ENCODE results near the gene NADK2.
A peak's percentile ranks its signal among the peaks of the same experiment; 100 is the strongest.

The NADK2 gene

DNA sequence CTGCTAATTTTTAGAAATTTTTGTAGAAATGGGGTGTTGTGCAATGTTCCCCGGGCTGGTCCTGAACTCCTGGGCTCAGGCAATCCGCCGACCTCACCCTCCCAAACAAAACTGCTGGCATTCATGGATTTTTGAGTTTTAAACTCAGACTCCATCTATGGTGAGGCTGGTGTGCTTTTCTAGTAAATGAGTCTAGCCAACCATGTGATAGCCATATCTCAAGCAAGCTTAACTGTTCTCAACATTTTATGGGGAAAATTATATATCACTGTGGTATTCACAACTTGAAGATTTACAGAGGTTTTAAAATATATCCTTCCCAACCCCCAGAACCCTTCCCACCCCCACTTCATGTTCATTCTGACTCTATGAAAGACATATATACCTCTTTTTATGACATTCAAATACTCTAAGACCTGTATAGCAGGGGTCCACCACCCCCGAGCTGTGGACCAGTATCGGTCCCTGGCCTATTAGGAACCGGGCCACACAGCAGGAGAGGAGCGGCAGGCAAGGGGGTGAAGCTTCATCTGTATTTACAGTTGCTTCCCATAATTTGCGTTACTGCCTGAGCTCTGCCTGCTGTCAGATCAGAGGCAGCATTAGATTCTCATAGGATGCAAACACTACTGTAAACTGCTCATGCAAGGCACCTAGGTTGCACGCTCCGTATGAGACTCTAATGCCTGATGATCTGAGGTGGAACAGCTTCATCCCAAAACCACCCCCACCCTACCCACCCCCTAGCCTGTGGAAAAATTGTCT, 4.5 kb upstream of the NADK2 start:
- no peak for DNase-seq

GRCh38 chr5:36244076-36244475, 2.4 kb upstream of the NADK2 start:
- no peak for DNase-seq

GRCh38 chr5:36243653-36244052, 1.9 kb upstream of the NADK2 start:
- no peak for DNase-seq

DNA sequence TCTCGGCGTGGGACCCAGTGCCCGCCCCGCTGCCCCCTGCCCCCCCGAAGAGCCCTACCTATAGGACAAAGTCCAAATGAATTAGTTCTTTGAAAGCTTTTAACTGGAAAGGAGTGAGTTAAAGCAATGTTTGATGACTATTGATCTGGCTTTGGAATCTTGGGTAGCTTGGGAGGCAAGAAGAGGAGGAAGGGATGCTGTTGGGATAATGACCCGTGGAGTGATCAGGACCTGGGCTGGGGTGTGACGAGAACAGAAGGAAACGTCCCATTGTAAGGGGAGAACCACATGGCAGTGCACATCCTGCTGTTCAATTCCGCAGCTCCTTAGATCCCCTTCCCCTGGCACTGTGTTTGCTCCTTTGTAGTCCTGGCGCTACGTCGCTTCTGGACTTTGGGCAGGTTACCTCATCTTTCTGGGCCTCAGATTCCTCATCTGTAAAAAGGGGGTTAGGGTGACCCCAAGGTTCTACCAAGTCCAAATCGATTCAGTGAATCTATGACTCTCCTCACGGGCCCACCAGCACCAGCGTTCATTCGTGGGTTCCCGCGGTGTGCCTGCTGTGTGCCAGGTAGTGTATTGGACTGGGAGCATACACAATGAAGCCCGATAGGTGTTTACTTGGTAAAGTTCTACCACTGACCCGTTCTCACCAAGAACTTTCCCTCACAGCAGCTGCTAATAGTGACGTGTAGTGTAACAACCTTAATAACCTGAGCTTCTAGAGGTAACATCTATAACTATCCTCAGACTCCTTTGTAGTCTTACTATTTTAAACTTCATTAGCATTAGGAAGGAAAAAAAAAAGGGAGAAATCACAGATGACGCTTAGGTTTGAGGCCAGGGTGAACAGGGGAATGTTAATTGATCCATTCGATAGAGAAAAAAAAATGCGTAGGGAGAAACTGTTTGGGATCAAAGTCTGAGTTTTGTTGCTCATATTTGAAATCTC, 1.1 kb upstream of the NADK2 start:
- DNase-seq: no peak

DNA sequence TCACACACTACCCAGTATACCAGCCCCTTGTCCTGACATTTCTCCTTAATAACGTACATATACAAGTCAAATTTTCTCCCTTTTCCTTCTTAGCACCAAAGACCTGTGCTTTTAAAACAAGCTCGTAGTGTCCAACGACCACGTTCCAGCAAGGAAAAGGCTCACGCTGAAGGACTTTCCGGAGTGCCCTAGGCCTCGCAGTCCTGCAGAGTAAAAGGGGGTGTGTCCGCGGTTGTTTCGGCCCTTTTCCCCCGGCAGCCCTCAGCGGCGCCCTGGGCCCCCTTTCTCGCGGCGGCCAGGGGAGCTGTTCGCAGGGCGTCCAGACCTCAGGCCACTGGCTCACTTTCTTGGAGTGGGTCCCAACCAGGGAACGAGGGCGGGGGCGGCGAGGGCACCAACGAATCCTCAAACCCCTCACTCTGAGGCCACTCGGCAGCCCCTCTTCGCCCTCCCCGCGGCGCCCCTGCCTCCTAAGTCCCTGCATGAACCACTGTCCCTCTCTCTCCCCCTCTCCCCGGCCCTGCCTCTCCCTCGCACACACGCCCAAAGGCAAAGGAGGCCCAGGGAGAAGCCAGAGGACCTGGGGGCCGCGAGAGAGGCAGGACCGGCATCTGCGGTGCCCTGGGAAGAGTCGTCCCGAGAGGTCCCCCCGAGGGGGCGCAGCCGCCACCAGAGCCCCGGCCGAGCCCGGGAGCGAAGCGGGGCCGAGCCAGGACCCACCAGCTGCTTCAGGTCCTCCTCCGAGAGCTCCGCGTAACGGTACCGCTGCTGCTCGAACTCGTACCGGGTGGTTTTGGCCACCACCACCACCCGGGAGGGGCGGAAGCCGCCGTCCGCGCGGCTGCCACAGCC, 720 bp downstream of the NADK2 start:
- DNase-seq: peak; percentile 83

- no peak for DNase-seq
Measured at GRCh38 chr5:36239370-36240293, 2.1 kb downstream of the NADK2 start.

DNA sequence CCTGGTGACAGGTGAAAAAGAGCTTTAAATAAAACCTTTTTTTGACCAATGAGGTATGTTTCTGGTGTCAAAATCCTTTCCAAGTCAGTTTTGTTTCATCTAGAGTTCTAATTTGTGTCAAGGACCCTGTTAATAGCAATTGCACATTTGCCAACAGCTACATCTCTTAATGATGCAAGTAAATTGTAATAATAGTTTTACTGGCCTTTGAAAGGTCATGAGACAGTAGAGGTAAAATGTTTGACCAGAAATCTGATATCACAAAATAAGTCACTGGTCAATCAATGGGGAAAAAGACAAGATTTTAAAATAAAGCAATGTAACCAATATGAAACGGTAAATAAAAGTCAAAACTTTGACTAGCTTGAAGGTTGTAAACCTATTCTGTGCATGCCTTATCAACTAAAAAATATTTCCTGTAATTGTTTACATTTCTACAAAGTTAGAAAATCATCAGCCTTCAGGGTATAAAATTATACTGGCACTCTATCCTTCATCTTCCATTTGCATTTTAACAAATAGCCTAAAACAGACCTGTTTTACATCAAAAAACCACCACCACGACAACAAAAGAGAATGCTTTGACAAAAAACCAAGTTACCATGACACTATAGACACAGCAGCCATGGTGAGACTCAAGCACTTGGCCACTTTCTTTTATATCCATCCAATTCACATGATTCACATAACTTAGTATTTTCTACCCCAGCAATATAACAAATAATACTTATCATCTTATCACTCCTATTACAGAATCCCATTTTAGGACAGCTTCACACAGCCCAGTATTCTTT, 3.0 kb downstream of the NADK2 start:
- DNase-seq: no peak

DNA sequence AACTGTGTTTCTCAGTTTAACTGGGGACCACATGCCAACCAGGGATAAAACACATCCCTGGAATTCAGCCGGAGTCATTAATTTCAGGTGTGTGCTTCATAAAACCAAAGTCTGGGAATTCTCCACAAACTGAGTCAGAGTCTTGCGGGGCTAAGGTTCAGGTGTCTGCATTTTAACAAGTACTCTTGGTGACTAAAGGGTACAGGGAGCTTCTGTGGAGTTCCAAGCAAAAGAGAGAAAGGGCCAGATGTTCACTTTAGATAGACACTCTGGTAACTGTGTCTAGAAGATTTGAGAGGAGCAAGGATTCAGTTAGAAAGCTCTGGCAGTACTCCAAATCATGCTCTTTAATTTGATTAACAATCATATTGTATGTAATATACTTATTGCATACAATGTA, 4.0 kb downstream of the NADK2 start:
- DNase-seq: peak; percentile 87

DNA sequence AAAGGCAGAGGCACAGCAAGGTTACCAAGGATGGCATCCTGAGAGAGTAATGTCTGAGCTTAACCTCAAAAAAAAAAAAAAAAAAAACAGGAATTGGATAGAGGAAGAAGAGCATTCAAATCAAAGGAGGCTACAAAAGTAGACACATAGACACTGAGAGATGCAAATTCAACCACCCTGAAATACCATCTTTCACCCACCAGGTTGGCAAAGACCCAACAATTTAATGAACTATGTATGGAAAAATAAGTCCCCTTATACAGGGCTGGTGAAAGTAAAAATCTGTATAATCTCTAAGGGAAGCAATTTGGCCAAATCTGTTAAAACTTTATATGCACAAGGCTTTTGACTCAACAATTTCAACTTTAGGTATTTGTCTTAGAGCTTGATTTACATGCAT, 4.9 kb downstream of the NADK2 start:
- peak; percentile 29 for DNase-seq

GRCh38 chr5:36232533-36232932, 9.2 kb downstream of the NADK2 start:
- no peak for DNase-seq

- DNase-seq: peak; percentile 54
Measured at GRCh38 chr5:36230151-36230790, 11.5 kb downstream of the NADK2 start.

- no peak for DNase-seq
Measured at GRCh38 chr5:36228505-36228904, 13.2 kb downstream of the NADK2 start.

GRCh38 chr5:36227046-36227445, 14.7 kb downstream of the NADK2 start:
- no peak for DNase-seq

GRCh38 chr5:36222620-36223019, 19.1 kb downstream of the NADK2 start:
- DNase-seq: no peak

DNA sequence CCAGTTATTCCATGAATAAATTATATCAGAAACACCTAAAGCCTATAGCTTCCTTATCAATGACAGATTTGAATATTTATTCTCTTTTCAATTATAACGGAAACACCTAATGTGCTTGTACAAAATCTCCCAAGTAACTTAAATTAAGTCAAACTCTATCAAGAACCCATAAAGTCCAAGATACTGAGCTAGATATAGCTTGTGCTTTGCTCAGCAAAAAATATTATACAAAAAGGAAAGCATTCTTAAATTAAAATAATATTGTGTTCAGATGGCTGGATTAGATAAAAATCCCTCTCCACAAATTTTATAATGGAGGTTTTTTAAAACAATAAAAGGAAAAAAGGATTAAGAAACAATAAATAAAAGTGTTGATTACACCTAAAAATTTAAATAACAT, 23.7 kb downstream of the NADK2 start:
- DNase-seq: no peak

DNA sequence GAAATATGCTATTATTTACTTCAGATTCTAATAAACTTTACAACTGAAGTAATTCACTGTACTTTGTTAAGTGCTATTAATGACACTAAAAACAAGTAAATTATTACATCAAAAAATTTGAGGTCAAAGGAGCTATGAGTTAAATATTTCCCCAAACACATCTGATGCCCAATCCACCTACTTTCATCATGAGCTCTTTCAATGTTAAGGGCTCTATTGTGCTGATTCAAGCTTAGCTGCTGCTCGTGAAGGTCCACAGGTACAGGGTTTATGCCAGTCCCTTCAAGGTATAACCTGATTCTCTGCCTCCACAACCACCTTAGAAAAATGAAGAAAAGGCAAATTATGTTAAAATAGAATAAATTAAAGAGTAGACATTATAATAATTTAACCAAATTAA, 24.2 kb downstream of the NADK2 start:
- DNase-seq: no peak

DNA sequence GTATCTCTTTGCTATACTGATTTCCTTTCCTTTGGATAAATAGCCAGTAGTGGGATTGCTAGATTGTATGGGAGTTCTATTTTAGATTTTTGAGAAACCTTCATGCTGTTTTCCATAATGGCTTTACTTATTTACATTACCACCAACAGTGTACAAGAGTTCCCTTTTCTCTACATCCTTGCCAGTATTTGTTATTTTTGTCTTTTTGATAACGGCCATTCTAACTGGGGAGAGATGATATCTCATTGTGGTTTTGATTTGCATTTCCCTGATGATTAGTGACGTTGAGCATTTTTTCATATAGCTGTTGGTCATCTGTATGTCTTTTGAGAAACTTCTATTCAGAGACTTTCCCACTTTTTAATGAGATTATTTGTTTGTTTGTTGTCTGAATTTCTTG, 25.8 kb downstream of the NADK2 start:
- DNase-seq: peak; percentile 41

- no peak for DNase-seq
Measured at GRCh38 chr5:36214436-36214835, 27.3 kb downstream of the NADK2 start.

DNA sequence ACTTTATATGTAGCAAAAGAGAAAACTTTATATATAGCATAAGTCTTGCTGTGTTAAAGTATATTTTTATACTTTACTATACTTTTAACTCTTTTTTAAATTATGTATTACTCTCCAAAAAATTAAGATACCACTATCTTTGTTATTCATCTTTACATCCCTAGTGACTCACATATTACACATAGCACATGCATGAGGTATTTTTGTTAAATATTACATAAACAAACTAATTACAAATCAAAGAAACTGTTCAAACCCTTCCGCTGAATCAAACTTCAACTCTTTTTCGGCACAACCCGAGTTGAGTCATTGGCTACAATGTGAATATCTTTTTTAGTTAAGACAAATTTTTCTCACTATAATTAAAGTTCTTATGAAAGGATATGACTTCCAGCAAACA, 32.1 kb downstream of the NADK2 start:
- no peak for DNase-seq

GRCh38 chr5:36208786-36209185, 32.9 kb downstream of the NADK2 start:
- no peak for DNase-seq

DNA sequence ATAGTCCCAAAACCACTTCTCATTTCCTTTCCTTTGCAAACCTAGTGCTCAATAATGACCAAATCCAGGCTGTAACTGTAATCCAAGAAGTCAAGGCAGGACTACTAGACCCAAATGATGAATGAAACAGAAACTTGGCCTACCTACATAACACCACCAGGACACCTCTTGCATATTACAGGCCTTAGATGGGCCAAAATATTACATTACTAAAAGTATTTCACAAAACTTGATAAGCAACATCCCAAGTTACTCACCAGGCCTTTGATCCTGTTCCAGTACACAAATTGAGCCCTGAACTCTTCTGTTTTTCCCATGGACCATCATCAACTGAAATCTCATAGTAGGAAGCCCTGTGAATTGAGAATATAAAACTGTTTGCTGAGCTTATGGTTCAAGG, 34.8 kb downstream of the NADK2 start:
- no peak for DNase-seq
